WTC11 (cell line): Measurements from ENCODE around the gene ZNF565. TPM values are rescaled to one million over a fixed set of nuclear protein-coding genes. Genes with fewer than 3 reads are reported as not detected.
"Not testable (repeated sequence)": the region's sequence is repeated elsewhere in the genome, so short reads cannot be mapped to it uniquely, and the experiment has no call there.

Source experiments
- ATAC-seq: fragments of 200-7000 bp; cut with Tn5 transposase; 2 replicates; pipeline ENCODE4 v1.10.0; 2021; ENCODE audit warnings: mild to moderate bottlenecking, moderate library complexity
- CTCF ChIA-PET: fragments of 300-600 bp; sonication (Branson Sonifier 250); formaldehyde crosslinking; loops from one replicate; lab custom pipeline; 2021; ENCODE audit warnings: antibody characterized with exemption; lab: Charles Lee
- POLR2A ChIA-PET: fragments of 350-600 bp; sonication (Branson Sonifier 250); formaldehyde crosslinking; loops from one replicate; lab custom pipeline; 2021; ENCODE audit warnings: antibody characterized with exemption; lab: Charles Lee
- DNase-seq: peaks from one replicate; pipeline ENCODE4 v3.0.0; 2021; ENCODE audit warnings: low spot score
- H3K27ac Mint-ChIP-seq: 2 replicates; pipeline ENCODE4 v1.8.0; 2021; ENCODE audit warnings: mixed read lengths
- H3K27me3 Mint-ChIP-seq: 2 replicates; pipeline ENCODE4 v1.8.0; 2021; ENCODE audit warnings: low read depth, mild to moderate bottlenecking, moderate library complexity, mixed read lengths
- H3K36me3 Mint-ChIP-seq: 2 replicates; pipeline ENCODE4 v1.8.0; 2021; ENCODE audit warnings: mixed read lengths
- H3K4me1 Mint-ChIP-seq: 2 replicates; pipeline ENCODE4 v1.8.0; 2022; ENCODE audit warnings: mixed read lengths
- H3K4me3 Mint-ChIP-seq: 2 replicates; pipeline ENCODE4 v1.8.0; 2021; ENCODE audit warnings: mild to moderate bottlenecking, moderate library complexity, mixed read lengths
- H3K9me3 Mint-ChIP-seq: 2 replicates; pipeline ENCODE4 v1.8.0; 2021; ENCODE audit warnings: mixed read lengths
- AFF4 ChIP-seq: sonication (generic); formaldehyde crosslinking; IDR thresholded peaks from 2 replicates; pipeline ENCODE4 v1.8.1; 2023; ENCODE audit warnings: mild to moderate bottlenecking, missing genetic modification reagents, borderline replicate concordance
- ATF6 ChIP-seq: sonication (generic); formaldehyde crosslinking; IDR thresholded peaks from 2 replicates; pipeline ENCODE4 v1.8.1; 2023; ENCODE audit warnings: mild to moderate bottlenecking, missing genetic modification reagents
- E2F5 ChIP-seq: sonication (generic); formaldehyde crosslinking; IDR thresholded peaks from 2 replicates; pipeline ENCODE4 v1.8.1; 2022; ENCODE audit warnings: mild to moderate bottlenecking, moderate library complexity, missing genetic modification reagents
- MXD4 ChIP-seq: fragments of 250-450 bp; sonication (Bioruptor Pico); IDR thresholded peaks from 2 replicates; pipeline ENCODE4 v1.8.0; 2021; ENCODE audit warnings: mild to moderate bottlenecking, moderate library complexity, borderline replicate concordance
- NFATC4 ChIP-seq: fragments of 250-450 bp; sonication (Bioruptor Pico); IDR thresholded peaks from 2 replicates; pipeline ENCODE4 v1.9.0; 2021; ENCODE audit warnings: mild to moderate bottlenecking
- NFYB ChIP-seq: sonication (generic); formaldehyde crosslinking; conservative IDR thresholded peaks from 2 replicates; pipeline ENCODE4 v1.8.0; 2022; ENCODE audit warnings: low read depth, missing genetic modification reagents
- NR3C1 ChIP-seq: sonication (generic); formaldehyde crosslinking; conservative IDR thresholded peaks from 2 replicates; pipeline ENCODE4 v1.8.1; 2023; ENCODE audit warnings: low read depth, mild to moderate bottlenecking, missing genetic modification reagents
- PRRX2 ChIP-seq: fragments of 250-450 bp; sonication (Bioruptor Pico); IDR thresholded peaks from 2 replicates; pipeline ENCODE4 v1.8.0; 2021; ENCODE audit warnings: mild to moderate bottlenecking
- RELA ChIP-seq: sonication (generic); formaldehyde crosslinking; IDR thresholded peaks from 2 replicates; pipeline ENCODE4 v1.8.1; 2022; ENCODE audit warnings: missing genetic modification reagents, mild to moderate bottlenecking, borderline replicate concordance
- RORB ChIP-seq: fragments of 250-450 bp; sonication (Bioruptor Pico); IDR thresholded peaks from 2 replicates; pipeline ENCODE4 v1.9.0; 2021; ENCODE audit warnings: mild to moderate bottlenecking
- SMAD3 ChIP-seq: sonication (generic); formaldehyde crosslinking; IDR thresholded peaks from 2 replicates; pipeline ENCODE4 v1.8.0; 2022; ENCODE audit warnings: missing genetic modification reagents, mild to moderate bottlenecking, borderline replicate concordance
- TCF7 ChIP-seq: sonication (generic); formaldehyde crosslinking; IDR thresholded peaks from 2 replicates; pipeline ENCODE4 v1.8.0; 2022; ENCODE audit warnings: mild to moderate bottlenecking, low read depth, missing genetic modification reagents, moderate library complexity
- TP53 ChIP-seq: sonication (generic); formaldehyde crosslinking; IDR thresholded peaks from 2 replicates; pipeline ENCODE4 v1.8.1; 2023; ENCODE audit warnings: mild to moderate bottlenecking, missing genetic modification reagents
- ZNF219 ChIP-seq: sonication (generic); formaldehyde crosslinking; IDR thresholded peaks from 2 replicates; pipeline ENCODE4 v1.8.0; 2023; ENCODE audit warnings: missing genetic modification reagents, mild to moderate bottlenecking, borderline replicate concordance
- ZNF416 ChIP-seq: fragments of 250-450 bp; sonication (Bioruptor Pico); IDR thresholded peaks from 2 replicates; pipeline ENCODE4 v1.9.0; 2021; ENCODE audit warnings: mild to moderate bottlenecking, inconsistent platforms
- total RNA-seq: library from RNA; stranded (reverse); gene quantifications from 3 replicates; pipeline ENCODE4 v1.2.3, GENCODE V29; 2021
- TF ChIP-seq, protein P1 (sequence below): sonication (generic); formaldehyde crosslinking; IDR thresholded peaks from 2 replicates; pipeline ENCODE4 v1.8.0; 2023; ENCODE audit warnings: missing genetic modification reagents
- TF ChIP-seq, protein P2 (sequence below): sonication (generic); formaldehyde crosslinking; IDR thresholded peaks from 2 replicates; pipeline ENCODE4 v1.8.1; 2022; ENCODE audit warnings: low read depth, mild to moderate bottlenecking, moderate library complexity, missing genetic modification reagents, borderline replicate concordance

Gene ZNF565
- total RNA-seq, 1 experiment from 2014 or later = 3.0 TPM

- CTCF ChIA-PET = interaction anchor here (1.0 to 2.0 kb wide), 2 partner anchors 11 kb away, joined by 3 to 18 read pairs; no protein-coding TSS in a partner anchor
- ATAC-seq = no peak
- peaks cover 16% of the 10 kb centered on the region for H3K36me3 Mint-ChIP-seq
- no peaks in the 10 kb centered on the region for H3K9me3 Mint-ChIP-seq
- H3K4me3 Mint-ChIP-seq = peak overlapping the region; percentile 99
- peaks cover 14% of the 10 kb centered on the region for H3K4me1 Mint-ChIP-seq
- no peak for DNase-seq
- no peak for TF ChIP-seq ZNF416 (CRISPR knock-in tag)
- TF ChIP-seq NFYB (CRISPR knock-in tag) = no peak
- POLR2A ChIA-PET = interaction anchor here (0.7 kb wide), 1 partner anchor 437 kb away, joined by 4 read pairs; no protein-coding TSS in a partner anchor
- peaks cover 8% of the 10 kb centered on the region for H3K27me3 Mint-ChIP-seq
- peak overlapping the region; percentile 87; the same call in 1 of the 2 replicates for H3K27ac Mint-ChIP-seq
Observed at GRCh38 chr19:36139120-36139472, 75.4 kb downstream of the ZNF565 start.

DNA sequence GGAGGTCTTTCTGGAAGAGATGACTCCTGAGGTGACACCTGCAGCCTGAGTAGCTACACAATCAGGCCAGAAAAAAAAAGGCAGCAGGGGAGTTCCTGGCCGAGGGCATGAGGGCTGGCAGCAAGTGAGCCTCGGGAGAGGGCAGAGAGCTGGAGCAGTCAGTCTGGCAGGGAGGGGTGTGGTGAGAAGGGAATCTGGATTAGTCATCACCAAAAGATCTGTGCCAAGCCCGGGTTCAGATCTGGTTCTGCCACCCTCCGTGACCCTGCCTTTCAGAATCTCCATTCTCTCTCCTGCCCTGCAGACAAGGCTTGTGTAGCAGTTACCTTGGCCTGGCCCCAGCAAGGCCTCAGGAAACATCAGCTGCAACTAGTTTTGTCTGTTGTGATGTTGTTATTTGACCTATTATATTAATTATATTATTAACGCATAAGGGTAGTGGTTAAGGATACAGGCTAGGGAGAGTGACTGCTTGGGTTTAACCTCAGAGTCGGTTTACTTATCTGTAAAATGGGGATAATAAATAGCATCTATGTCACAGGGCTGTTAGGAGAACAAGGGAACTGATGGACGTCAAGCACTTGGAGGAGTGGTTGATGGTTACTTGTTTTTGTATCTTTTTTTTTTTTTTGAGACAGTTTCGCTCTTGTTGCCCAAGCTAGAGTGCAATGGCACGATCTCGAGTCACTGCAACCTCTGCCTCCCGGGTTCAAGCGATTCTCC lies 77.3 kb downstream of the ZNF565 start:
- TF ChIP-seq AFF4 (CRISPR knock-in tag) = no peak
- TF ChIP-seq RORB = no peak
- TF ChIP-seq, protein P1, sequence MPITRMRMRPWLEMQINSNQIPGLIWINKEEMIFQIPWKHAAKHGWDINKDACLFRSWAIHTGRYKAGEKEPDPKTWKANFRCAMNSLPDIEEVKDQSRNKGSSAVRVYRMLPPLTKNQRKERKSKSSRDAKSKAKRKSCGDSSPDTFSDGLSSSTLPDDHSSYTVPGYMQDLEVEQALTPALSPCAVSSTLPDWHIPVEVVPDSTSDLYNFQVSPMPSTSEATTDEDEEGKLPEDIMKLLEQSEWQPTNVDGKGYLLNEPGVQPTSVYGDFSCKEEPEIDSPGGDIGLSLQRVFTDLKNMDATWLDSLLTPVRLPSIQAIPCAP (CRISPR knock-in tag) = no peak
- no peak for TF ChIP-seq ZNF219 (CRISPR knock-in tag)
- no peak for TF ChIP-seq MXD4 (CRISPR knock-in tag)
- no peak for TF ChIP-seq NFATC4 (CRISPR knock-in tag)
- no peak for TF ChIP-seq ATF6 (CRISPR knock-in tag)
- TF ChIP-seq, protein P2, sequence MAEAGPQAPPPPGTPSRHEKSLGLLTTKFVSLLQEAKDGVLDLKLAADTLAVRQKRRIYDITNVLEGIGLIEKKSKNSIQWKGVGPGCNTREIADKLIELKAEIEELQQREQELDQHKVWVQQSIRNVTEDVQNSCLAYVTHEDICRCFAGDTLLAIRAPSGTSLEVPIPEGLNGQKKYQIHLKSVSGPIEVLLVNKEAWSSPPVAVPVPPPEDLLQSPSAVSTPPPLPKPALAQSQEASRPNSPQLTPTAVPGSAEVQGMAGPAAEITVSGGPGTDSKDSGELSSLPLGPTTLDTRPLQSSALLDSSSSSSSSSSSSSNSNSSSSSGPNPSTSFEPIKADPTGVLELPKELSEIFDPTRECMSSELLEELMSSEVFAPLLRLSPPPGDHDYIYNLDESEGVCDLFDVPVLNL (CRISPR knock-in tag) = no peak
- TF ChIP-seq SMAD3 (CRISPR knock-in tag) = no peak
- no peak for TF ChIP-seq TP53
- TF ChIP-seq PRRX2 (CRISPR knock-in tag) = no peak
- no peak for TF ChIP-seq NR3C1 (CRISPR knock-in tag)
- TF ChIP-seq E2F5 (CRISPR knock-in tag) = no peak
- TF ChIP-seq RELA (CRISPR knock-in tag) = no peak
- TF ChIP-seq TCF7 = no peak
- POLR2A ChIA-PET = interaction anchor here (1.6 kb wide), 1 partner anchor 9 kb away, joined by 3 read pairs; no protein-coding TSS in a partner anchor
- Mint-ChIP-seq H3K36me3 (peaks cover 7% of the 10 kb centered on the region), H3K9me3 (no peaks in the 10 kb centered on the region), H3K27me3 (peaks cover 8% of the 10 kb centered on the region), H3K27ac (no peak overlapping the region), H3K4me1 (peaks cover 14% of the 10 kb centered on the region), H3K4me3 (no peak overlapping the region)
- DNase-seq (no peak), ATAC-seq (no peak)
- CTCF ChIA-PET = interaction anchor here (2.4 kb wide), 1 partner anchor 9 kb away, joined by 22 read pairs; no protein-coding TSS in a partner anchor

GRCh38 chr19:36134867-36135266 lies 79.6 kb downstream of the ZNF565 start:
- H3K27ac Mint-ChIP-seq, ATAC-seq, DNase-seq, H3K36me3 Mint-ChIP-seq, H3K9me3 Mint-ChIP-seq, H3K27me3 Mint-ChIP-seq, CTCF ChIA-PET, H3K4me3 Mint-ChIP-seq: not testable (repeated sequence)
- POLR2A ChIA-PET = interaction anchor here (0.6 kb wide), 1 partner anchor 452 kb away, joined by 10 read pairs; no protein-coding TSS in a partner anchor
- H3K4me1 Mint-ChIP-seq = peaks cover 10% of the 10 kb centered on the region
